Epithelial cell of esophagus (primary cell): ENCODE data around the gene OVAAL.

Source experiments
- DNase-seq: peaks from one replicate; pipeline ENCODE4 v3.0.0; 2010; ENCODE audit warnings: low read depth
- H3K4me3 ChIP-seq: 2 replicates; pipeline ENCODE4 v1.5.1; 2011; ENCODE audit warnings: mild to moderate bottlenecking, low read length, control low read depth
- TF ChIP-seq, protein P1 (sequence below): IDR thresholded peaks from 2 replicates; pipeline ENCODE4 v1.5.1; 2011; ENCODE audit warnings: low read depth, mild to moderate bottlenecking, low read length, control low read depth, inconsistent platforms; ENCODE audit not compliant: insufficient read depth; ENCODE audit errors: missing control alignments

OVAAL gene

DNA sequence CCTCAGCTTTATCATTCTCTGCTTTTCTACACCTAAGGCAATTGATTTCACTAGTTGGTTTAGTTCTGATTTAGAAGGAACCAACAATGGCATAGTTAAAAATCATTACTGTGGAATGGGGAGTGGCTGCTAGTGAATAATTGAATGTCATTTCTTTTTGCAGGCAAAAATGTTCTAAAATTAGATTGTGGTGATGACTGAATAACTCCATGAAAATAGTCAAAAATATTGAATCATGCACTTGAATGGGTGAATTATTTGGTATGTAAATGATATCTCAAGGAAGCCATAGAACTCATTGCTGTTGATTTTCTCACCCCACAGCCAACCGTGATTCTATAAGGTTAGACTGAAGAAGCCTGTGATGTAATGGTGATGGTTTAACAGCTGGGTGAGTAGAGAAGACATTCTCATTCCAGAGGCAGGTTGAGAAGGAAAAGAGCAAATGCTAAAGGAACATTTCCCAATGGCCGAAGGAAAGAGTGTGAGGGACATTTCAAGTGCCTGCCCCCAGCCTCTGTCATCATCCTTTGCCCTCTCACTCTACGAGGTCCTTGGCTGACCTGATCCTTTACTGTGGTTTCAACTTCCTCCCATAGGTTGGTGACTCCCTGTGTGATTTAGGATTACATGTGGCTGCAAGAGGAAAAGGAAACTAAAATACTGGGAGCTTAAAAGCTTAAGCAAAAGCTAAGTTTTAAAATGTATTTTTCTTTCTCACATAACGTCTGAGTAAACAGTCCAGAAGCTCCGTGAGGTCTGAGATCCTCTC, 12.5 kb downstream of the OVAAL start:
- peak; percentile 74 for DNase-seq
- TF ChIP-seq, protein P1, sequence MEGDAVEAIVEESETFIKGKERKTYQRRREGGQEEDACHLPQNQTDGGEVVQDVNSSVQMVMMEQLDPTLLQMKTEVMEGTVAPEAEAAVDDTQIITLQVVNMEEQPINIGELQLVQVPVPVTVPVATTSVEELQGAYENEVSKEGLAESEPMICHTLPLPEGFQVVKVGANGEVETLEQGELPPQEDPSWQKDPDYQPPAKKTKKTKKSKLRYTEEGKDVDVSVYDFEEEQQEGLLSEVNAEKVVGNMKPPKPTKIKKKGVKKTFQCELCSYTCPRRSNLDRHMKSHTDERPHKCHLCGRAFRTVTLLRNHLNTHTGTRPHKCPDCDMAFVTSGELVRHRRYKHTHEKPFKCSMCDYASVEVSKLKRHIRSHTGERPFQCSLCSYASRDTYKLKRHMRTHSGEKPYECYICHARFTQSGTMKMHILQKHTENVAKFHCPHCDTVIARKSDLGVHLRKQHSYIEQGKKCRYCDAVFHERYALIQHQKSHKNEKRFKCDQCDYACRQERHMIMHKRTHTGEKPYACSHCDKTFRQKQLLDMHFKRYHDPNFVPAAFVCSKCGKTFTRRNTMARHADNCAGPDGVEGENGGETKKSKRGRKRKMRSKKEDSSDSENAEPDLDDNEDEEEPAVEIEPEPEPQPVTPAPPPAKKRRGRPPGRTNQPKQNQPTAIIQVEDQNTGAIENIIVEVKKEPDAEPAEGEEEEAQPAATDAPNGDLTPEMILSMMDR: no peak

DNA sequence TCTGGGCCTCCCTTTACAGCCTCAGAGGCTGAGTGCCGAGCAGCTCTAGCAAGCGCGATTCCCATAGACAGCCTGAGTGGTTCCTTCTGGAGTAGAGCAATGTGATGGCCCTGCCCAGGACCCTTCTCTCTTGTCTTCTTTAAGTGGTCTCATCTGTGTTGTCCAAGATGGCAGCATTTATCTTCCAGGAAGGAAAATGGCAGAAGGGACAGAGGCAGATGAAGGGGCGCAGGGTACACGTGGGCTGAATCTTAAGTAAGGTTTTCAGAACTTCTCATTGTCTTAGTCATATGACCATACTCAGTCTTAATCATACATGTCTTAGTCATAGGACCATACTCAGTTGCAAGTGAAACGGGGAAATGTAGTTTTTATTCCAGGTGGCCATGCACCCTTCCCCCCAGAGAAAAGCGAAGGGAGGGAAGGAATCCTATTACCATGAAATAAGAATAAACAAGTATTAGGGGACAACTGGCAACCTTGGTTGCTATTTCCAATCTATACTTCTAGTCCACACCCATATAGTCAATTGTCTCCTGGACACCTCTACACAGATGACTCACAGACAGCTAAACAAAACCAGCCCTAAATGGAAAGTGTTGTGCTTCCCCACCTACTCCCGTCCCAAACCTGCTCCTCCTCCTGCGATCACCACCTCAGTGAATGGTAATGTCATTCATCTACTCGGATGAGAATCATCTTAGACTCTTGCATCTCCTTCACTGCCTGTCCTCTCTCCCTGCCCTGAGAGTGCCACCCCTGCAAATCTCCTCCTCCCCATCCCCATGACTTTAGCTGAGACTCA, 13.3 kb downstream of the OVAAL start:
- TF ChIP-seq, protein P1: no peak
- no peak overlapping the region for H3K4me3 ChIP-seq
- DNase-seq: peak; percentile 78

More for the DNA sequence above, 12.5 kb downstream of the OVAAL start:
- H3K4me3 ChIP-seq: no peak overlapping the region

DNA sequence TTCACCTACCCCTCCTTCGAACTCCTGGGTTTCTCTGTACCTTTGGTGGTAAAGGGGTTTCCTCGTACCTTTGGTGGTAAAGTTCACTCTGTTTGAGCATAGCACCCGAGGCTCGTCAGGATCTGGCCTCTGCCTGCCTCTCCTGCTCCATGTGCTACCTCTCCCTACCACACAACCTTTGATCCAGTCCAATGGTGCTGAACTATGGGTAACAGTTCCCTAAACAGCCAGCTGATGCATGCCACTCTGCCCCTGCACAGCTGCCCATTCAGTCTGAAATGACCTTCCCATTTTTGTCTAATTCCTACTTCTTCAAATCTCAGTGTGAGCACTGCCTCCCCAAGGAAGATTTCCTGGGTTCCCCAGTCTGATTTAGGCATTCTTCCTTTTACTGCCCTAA, 14.0 kb downstream of the OVAAL start:
- TF ChIP-seq, protein P1: no peak
- no peak for DNase-seq
- no peak overlapping the region for H3K4me3 ChIP-seq

DNA sequence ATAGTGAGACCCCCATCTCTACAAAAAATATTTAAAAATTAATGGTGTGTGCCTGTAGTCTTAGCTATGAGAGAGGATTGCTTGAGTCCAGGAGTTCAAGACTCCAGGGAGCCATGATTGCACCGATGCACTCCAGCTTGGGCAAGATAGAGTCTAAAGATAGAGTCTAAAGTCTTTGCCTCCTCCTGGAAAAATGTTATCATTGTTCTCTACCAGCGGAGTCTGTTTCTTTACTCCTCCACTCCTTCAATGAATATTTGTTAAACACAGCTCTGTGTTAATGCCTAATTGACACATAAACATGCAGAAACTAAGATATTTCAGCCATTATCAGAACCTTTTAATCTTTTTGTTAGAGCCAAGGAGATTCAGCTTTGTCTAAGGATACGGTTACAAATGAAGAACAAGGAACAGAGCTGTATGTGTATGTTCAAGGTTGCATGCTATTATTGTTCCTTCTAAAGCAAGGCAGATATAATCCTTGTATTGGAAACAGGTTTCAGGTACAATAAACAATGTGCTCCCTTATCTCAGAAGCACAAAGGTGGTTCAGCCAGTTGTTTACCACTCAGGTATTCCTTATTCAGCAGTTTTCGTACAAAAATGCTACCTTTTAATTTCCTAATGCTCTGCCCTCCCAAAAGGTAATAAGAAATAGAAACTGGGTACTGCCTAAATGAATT, 15.4 kb downstream of the OVAAL start:
- no peak for DNase-seq
- no peak overlapping the region for H3K4me3 ChIP-seq
- TF ChIP-seq, protein P1: no peak

DNA sequence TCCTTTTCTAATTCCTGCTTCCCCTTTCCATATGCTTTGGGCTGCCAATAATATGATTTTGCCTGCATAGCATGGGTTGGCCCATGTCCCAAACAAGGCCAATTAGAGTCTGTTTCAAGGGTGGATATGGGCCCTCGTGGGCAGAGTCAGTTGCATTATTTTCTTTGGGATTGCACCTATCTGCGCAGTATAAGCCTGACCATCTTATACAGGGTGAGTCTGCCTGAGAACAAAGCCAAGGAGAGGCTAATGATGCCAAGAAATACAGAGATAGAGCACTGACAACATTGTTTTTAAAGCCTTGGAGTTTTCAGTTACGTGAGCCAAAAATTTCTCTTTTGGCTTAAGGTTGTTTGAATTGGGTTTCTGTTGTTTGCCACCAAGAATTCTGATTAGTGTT, 18.6 kb downstream of the OVAAL start:
- DNase-seq: no peak
- no peak overlapping the region for H3K4me3 ChIP-seq
- TF ChIP-seq, protein P1: no peak

DNA sequence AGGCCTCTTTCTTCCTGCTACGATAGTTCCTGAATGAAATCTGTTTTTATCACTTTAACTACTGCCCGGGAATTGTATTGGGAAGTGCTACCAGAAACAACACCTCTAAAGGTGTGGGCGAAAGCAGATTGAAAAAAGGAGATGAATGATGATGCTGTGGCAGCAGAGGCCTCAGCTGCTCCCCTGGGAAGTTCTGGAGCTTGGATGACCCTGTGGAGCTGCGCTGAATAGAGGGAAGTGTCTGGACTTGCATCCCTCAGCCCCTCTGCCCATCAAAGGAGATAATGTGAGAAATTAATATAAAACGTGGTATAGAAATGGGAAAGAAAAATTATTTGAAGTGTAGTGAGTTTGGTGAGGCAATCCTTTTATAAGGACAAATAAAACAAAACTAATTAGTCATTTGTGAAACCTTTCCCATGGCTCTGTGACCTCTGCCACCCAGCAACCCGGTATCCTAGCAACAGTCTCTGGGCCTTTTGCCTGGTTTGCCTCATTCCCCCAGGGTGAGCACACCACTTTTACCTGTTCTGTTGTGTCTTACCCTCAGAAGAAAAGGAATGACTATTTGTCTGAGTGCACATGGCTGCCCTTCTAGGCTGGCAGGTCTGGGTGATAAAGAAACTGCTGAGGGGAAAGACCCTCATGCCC, 21.3 kb downstream of the OVAAL start:
- TF ChIP-seq, protein P1: no peak
- peak; percentile 82 for DNase-seq
- no peak overlapping the region for H3K4me3 ChIP-seq
